Pulmonary artery endothelial cell (primary cell): ENCODE measurements around the gene IGBP1. TPM values are rescaled to one million over a fixed set of nuclear protein-coding genes. Genes with fewer than 3 reads are reported as not detected.
"Not testable (repeated sequence)": the region's sequence is repeated elsewhere in the genome, so short reads cannot be mapped to it uniquely, and the experiment has no call there.

Experiments
- DNase-seq: peaks from one replicate; pipeline ENCODE4 v3.0.0-alpha.2; 2011; ENCODE audit warnings: low read depth, low spot score
- total RNA-seq: library from RNA; depleted of rRNA; stranded (reverse); fragments of >200 nt; gene quantifications from 2 replicates; pipeline ENCODE4 v1.2.3, GENCODE V29; 2014

IGBP1 gene
- total RNA-seq, 1 donor from 2014 or later = 83.7 TPM

DNA sequence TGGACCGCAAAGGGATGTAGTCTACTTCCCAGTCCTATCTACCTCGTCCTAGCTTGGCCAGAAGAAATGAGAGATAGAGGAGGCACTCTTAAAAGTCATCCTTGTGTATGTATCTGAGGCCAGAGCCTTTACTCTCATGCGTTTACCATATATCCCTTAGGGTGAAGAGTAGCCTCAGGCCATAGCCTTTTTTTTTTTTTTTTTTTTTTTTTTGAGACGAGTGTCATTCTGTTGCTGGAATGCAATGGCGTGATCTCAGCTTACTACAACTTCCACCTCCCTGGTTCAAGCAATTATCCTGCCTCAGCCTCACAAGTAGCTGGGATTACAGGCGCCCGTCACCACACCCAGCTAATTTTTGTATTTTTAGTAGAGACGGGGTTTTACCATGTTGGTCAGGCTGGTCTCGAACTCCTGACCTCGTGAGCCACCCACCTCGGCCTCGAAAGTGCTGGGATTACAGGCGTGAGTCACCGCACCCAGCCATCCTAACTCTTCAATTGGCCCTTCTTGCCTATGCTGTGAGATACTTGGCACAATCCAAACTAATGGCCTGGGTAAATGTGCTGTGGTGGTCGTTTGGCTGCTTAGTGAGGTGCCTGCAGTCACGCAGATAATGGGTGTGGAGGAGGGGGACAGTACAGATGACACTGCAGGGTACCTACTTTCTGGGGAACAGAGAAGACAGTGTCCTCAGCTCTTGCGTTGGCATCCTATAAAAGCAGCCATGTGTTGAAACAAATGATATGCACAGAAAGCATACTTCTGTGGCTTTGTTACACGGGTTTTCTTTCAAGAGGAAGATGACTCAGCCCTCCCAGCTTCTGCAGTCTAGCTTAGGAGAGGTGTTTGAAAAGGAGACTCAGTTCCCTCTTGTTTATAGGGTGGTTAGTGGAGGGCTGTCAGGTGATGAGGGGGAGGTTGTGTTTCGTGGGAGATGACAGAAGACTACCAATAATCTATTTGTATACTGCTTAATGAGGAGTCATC lies 33.6 kb downstream of the IGBP1 start:
- no peak for DNase-seq

DNA sequence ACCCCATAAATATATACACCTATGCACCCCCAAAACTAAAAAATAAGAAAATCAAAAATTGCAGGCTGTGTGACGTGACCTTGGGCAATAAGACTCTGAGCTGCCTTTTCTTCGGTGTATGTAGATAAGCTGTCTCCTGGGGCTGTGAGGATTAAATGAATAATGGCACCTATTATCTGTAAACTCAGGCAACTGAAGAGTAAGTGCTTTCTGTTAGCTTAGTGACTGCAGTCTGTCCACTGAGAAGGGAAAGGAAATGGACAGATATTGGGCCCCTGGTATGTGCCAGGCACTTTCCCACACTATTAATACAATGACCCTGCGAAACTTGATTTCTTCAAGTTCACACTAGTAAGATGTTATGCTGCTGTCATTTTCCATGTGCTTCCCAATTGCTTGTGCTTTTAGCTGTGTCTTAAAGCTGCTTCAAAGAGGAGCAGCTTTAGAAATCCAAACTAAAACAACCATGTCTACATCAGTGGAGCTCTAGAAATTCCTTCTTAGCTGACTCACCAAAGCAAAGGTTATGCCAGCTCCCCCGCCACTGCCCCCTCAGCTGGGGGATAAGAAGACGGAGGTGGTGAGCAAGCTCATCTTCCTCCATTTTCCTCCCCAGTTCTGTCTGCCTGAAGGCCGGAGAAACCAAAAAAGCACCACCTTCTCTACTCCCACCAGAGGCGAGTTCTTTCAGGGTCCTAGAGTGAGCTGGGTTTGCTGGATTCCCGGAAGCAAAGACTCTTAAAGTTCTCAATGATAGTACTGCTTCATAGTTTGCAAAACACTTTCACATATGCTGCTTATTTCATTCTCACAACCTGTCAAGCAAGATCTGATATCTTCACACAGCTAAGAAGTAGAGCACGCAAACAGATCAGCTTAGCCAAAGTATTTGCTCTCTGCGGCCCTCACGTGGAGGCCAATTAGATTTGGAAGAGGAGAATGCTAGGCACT lies 35.3 kb downstream of the IGBP1 start:
- DNase-seq = no peak

DNA sequence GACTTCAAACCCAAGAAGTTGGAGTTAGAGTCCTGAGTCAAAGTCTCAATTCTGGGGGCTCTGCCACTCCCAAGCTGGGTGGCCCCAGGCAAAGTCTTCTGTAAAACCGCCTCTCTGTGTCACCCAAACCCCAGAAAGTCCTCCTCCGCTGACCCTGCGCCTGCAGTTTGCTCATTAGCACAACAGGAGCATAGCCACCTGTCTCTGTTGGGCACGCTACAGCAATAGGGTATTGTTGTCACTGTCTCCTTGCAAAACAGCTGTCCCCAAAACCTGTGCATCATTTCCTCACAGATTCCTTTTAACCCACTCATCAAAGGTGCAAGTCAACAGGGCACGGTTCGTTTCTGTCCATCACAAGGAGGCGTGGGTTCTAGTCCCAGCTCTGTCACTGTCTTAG lies 36.0 kb downstream of the IGBP1 start:
- no peak for DNase-seq

DNA sequence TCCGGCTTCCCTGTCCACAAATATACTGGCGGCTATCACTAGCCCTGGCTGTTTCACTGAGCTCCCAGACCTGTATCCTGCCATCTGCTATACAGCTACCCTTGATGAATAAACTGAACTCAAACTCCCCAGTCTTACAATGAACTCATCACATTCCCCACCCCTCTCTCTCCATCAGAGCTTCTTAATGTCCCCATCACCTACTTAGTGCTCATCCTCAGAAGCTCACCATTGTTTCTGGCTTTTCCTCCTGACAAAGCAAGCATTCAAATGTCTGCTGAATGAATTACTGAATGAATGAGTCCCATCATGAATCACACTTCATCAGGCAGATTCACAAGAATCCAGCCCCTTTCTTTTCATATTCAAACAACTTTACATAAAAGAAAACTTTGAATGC lies 38.4 kb downstream of the IGBP1 start:
- DNase-seq = no peak

DNA sequence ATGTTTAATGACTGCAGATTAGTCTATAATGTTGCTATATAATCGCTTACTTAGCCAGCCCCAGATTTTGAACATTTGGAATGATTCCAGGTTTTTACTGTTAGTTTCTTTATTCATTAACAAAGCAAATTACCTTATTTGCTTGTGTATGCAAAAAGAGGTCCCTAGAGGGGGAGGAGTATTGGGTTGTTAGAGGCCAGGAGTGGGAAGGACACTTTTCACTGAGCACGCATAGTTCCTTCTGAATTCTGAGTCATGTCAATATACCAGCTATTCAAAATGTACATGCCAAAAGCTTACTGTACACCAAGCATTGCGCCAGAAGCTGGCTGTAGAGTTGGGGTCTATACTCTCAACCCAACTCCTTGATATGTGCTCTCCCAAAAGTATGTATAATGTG lies 39.0 kb downstream of the IGBP1 start:
- no peak for DNase-seq

DNA sequence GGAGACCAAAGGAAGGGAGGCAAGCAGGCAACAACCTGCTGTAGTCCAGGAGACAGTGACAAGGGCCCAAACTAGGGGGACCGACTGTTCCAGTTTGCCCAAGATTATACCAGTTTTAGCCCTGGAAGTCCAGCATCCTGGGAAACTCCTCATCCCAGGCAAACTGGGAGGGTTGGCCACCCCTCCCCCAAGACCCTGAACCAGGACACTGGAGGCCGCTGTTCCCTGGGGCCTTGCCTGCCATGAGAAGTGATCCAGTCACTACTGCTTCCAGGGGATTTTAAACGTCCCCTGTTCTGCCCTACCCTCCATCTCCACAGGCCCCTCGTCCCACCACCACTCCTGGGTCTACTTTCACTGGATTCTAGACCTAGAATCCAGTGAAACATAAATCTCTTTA lies 39.7 kb downstream of the IGBP1 start:
- DNase-seq = no peak

DNA sequence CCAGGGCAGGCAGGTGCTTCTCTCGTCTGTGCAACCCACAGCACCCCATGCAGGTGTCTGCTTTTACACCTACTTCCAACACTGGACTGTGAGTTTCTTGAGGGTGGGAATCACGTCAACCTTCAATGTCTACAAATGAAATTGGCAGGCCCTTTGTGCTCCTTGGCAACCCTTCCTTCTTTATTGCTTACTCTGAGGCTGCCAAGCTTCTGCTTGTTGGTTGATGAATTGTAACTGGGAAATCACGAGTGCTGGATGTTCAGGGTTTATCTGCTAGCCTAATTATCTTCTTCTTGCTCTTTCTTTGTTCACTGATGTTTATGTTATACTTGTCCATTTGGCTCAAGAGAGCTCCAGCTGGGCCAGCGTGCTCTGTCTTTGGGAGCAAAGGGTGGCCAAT lies 41.5 kb downstream of the IGBP1 start:
- DNase-seq = no peak

DNA sequence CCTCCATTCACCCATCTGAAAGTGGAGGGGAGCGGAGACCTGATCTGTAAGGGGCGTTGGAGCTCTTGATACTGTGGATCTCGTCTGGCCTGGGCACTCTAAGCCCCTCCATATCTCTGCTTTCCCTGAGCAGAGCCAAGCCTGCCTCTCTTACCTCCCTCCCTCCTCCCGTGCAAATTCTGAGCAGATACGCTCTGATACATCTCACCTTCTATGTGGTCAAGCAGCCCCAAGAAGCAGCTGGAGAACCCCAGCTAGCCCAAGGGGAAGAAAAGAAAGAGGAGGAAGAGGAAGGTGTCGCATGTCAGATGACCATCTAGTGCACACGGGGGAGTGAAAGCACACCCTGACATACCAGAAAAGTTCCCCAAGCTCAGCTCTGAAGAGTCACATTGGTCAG lies 42.1 kb downstream of the IGBP1 start:
- no peak for DNase-seq

DNA sequence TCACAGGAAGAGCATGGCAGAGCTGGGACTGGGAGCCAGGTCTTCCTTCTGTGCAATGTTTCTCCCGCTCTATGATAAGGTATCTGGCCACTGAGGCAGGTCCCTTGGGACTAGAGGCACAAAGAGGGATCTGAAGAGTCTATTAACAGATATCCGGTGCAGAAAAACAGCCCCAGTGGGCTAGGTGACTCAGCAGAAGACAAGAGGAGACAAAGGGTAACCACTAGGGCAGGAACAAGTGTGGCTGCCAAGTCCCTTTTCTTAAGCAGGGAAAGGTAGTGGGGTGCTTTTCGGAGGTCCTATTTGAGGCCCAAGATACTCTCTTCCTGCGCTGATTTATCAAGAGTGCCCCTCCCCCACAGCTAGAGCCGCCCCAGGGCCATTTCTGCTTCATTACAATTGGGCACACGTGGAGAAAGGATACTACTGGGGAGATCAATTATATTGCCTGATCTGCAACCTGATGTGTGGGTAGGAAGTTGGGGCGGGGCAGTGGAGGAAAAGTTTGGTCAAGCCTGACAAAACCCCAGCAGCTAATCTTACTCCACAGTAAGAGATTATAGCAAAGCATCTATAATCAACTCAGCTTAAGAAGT lies 43.8 kb downstream of the IGBP1 start, which contains the start of gene DGAT2L6:
Gene DGAT2L6 (plus strand): TSS at position 546 of the 596 bp plus-strand sequence. CDS start 100 bp downstream, outside the sequence.
- DNase-seq = no peak

DNA sequence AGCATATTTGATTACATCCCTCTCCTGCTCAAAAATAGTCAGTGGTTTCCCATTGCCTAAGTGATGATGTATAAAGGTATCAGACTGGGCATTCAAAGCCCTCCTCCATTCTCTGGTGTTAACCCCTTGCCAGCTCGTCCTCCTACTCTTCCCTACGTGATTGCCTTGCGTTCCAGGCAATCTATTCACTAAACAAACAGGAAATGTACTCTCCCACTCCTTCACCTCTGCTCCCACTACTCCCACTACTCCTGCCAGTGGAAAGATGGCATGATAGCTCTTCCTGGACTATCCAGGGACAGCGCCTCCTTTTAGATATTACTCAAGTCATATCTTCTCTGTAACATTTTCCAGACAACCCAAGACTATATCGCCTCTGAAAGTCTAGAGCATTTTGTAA lies 49.8 kb downstream of the IGBP1 start:
- no peak for DNase-seq

DNA sequence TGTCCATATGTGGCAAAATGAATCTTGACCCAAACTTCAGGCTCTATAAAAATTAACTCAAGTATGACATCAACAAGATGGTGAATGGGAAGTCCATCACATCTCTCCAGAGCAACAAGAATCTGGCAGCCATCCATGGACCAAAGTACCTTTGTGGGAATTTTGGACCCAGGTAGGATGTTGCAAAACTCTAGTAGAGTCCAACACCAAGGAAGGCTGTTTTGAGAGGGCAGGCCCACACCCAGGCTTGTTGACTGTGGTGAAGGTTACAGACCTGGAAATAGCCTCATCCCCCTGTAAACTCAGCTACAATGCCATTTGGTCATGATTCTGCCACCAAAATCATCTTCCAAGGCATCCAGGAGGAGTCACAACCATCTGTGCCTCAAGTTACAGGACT lies 57.0 kb downstream of the IGBP1 start:
- DNase-seq = no peak

DNA sequence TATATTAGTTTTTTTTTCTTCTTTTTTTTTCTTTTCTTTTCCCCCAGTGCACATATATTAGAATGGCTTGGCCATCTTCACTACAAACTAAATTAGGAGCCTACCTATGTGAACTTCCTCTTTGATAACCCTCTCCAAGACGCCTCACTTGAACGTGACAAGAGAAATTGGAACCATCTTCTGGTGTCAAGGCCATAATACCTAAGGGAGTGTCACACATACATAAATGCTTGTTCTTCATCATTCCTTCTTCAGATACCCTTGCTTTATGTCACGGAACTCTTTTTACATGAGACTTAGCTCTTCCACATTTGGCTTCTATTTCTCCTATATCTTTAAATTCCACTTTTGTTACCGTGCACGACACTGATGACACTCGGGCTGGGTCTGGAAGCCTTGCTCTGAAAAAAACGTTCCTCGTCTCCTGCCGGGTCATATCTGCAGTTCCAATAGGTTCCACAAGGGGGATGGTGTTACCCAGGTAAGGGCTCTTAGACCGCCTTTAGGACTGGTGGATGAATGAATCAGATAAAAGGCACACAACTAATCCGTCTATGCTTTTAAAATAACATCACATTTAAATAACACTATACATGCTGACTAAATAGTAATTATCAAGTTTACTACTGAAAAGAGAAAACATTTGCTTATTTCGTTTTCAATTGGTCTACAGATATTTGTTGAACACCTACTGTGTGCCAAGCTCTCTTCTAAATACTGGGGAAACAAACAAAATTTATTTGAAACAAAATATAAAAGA lies 63.9 kb downstream of the IGBP1 start:
- DNase-seq = no peak

DNA sequence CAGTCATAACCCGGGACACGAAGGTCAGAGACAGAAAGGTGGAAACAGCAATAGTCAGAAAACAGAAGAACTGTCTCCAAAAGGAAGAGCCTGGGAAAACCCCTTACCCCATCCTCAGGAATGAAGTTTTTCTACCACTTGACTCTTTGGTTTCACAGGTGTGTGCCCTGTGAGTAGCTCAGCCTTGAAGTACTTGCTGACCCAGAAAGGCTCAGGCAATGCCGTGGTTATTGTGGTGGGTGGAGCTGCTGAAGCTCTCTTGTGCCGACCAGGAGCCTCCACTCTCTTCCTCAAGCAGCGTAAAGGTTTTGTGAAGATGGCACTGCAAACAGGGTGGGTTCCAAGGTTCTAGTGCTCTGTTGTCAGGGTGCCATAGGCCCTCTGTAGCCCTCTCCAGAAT lies 68.5 kb downstream of the IGBP1 start:
- no peak for DNase-seq

DNA sequence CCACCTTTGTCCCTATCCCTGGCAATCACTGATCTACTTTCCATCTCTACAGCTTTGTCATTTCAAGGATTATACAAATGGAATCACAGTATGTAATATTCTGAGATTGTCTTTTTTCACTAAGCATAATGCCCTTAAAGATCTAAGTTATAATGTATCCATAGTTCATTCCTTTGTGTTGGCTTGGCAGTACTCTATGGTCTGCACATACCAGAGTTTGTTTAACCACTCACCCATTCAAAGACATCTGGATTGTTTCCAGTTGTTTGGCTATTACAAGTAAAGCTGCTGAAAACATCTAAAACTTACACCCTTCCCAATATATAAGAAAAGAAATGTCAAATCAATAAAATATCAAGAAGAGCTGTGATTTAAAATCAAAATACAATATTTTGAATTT lies 75.2 kb downstream of the IGBP1 start:
- no peak for DNase-seq

DNA sequence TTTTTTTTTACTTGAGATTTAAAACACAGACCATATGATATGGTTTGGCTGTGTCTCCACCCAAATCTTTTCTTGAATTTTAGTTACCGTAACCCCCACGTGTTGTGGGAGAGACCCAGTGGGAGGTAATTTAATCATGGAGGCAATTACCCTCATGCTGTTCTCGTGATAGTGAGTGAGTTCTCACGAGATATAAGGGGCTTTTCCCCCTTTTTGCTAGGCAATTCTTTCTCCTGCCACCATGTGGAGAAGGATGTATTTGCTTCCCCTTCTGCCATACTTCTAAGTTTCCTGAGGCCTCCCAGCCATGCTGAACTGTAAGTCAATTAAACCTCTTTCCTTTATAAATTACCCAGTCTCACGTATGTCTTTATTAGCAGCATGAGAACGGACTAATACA lies 76.3 kb downstream of the IGBP1 start:
- not testable (repeated sequence) for DNase-seq

Other genes starting within 250 kb of the IGBP1 start
- gene AWAT2, start 83.5 kb upstream of the IGBP1 start, total RNA-seq = 0.07 and 0.18 TPM in 2 replicates
- gene OTUD6A, start 71.0 kb upstream of the IGBP1 start, total RNA-seq = not detected in 2 replicates
- gene DGAT2L6, start 44.0 kb downstream of the IGBP1 start, total RNA-seq = not detected in 2 replicates
- gene AWAT1, start 101.2 kb downstream of the IGBP1 start, total RNA-seq = not detected in 2 replicates
- not detected in 2 replicates for gene P2RY4, start 126.8 kb downstream of the IGBP1 start, total RNA-seq
- gene ARR3, start 134.9 kb downstream of the IGBP1 start, total RNA-seq = not detected in 2 replicates
- not detected in 2 replicates for gene RAB41, start 148.7 kb downstream of the IGBP1 start, total RNA-seq
- 33.9 and 37.7 TPM in 2 replicates for gene PDZD11, start 156.5 kb downstream of the IGBP1 start, total RNA-seq
- 13.9 and 26.9 TPM in 2 replicates for gene KIF4A, start 156.7 kb downstream of the IGBP1 start, total RNA-seq